Activated CD8-positive, alpha-beta memory T cell treated with anti-CD3 and anti-CD28 coated beads for 48 hours (primary cell): ENCODE measurements around the gene ASF1B.
"Not testable (repeated sequence)": the region's sequence is repeated elsewhere in the genome, so short reads cannot be mapped to it uniquely, and the experiment has no call there.

Source experiments
- DNase-seq, 3 experiments: peaks; one replicate each; pipeline ENCODE4 v3.0.0-alpha.2; 2020; ENCODE audit warnings: low read depth in 2 of 3, low spot score in 2 of 3

Gene ASF1B

GRCh38 chr19:14160017-14160703 lies 23.8 kb upstream of the ASF1B start:
- DNase-seq, result no peak

GRCh38 chr19:14159059-14159458 lies 22.7 kb upstream of the ASF1B start:
- no peak for DNase-seq

- DNase-seq, result no peak
Measured at GRCh38 chr19:14158276-14159023, 22.1 kb upstream of the ASF1B start.

GRCh38 chr19:14156971-14157717 lies 20.8 kb upstream of the ASF1B start:
- no peak for DNase-seq

GRCh38 chr19:14156122-14156521 lies 19.7 kb upstream of the ASF1B start:
- no peak for DNase-seq

- DNase-seq, result no peak
Measured at GRCh38 chr19:14155371-14155770, 19.0 kb upstream of the ASF1B start.

- no peak for DNase-seq
Measured at GRCh38 chr19:14152713-14153112, 16.3 kb upstream of the ASF1B start.

GRCh38 chr19:14150770-14151661 lies 14.6 kb upstream of the ASF1B start:
- no peak for DNase-seq

- no peak for DNase-seq
Measured at GRCh38 chr19:14150041-14150769, 13.8 kb upstream of the ASF1B start.

GRCh38 chr19:14149509-14149994 lies 13.2 kb upstream of the ASF1B start:
- peak in 1 of 3 experiments; percentile 29 for DNase-seq

GRCh38 chr19:14148751-14149410 lies 12.5 kb upstream of the ASF1B start:
- no peak for DNase-seq

- no peak for DNase-seq
Measured at GRCh38 chr19:14147797-14148605, 11.6 kb upstream of the ASF1B start.

GRCh38 chr19:14146789-14147216 lies 10.4 kb upstream of the ASF1B start:
- DNase-seq, result no peak

GRCh38 chr19:14146169-14146568 lies 9.8 kb upstream of the ASF1B start:
- not testable (repeated sequence) for DNase-seq

- DNase-seq, result no peak
Measured at GRCh38 chr19:14145381-14145780, 9.0 kb upstream of the ASF1B start.

- DNase-seq, result no peak
Measured at GRCh38 chr19:14142262-14143190, 6.1 kb upstream of the ASF1B start.

GRCh38 chr19:14141041-14141440 lies 4.7 kb upstream of the ASF1B start:
- DNase-seq, result no peak

GRCh38 chr19:14139944-14140343 lies 3.6 kb upstream of the ASF1B start:
- no peak for DNase-seq
